LHCN-M2 (cell line): ENCODE measurements around the gene TCF3. TPM values are rescaled to one million over a fixed set of nuclear protein-coding genes. Genes with fewer than 3 reads are reported as not detected.
A peak's percentile ranks its signal among the peaks of the same experiment; 100 is the strongest.
"Not testable (repeated sequence)": the region's sequence is repeated elsewhere in the genome, so short reads cannot be mapped to it uniquely, and the experiment has no call there.

Source experiments
- DNase-seq: peaks from one replicate; pipeline ENCODE4 v3.0.0-alpha.2; 2012; ENCODE audit warnings: low read depth
- polyA plus RNA-seq: library from polyadenylated mRNA; unstranded; fragments of >200 nt; gene quantifications from one replicate; pipeline ENCODE4 v1.2.1, GENCODE V29; 2012; ENCODE audit warnings: missing spikeins
- total RNA-seq: library from RNA; depleted of rRNA; stranded (reverse); fragments of >200 nt; gene quantifications from 2 replicates; pipeline ENCODE4 v1.2.3, GENCODE V29; 2014; rRNA removed

The TCF3 gene
- total RNA-seq: 150 and 183 TPM in 2 replicates
- polyA plus RNA-seq: 78.8 TPM

GRCh38 chr19:1652471-1653299 lies at the start of gene TCF3:
TSS of gene TCF3 (minus strand) at chr19:1652615. CDS start at chr19:1650248, 2,367 bp downstream.
- DNase-seq: peak; percentile 99

GRCh38 chr19:1700733-1701663 lies 48.6 kb upstream of the TCF3 start:
- DNase-seq: no peak

- DNase-seq: no peak
These were observed 47.8 kb upstream of the TCF3 start for GRCh38 chr19:1699998-1700732.

- no peak for DNase-seq
These were observed 47.0 kb upstream of the TCF3 start for GRCh38 chr19:1699386-1699785.

GRCh38 chr19:1698636-1699035 lies 46.2 kb upstream of the TCF3 start:
- DNase-seq: no peak

GRCh38 chr19:1695481-1695880 lies 43.1 kb upstream of the TCF3 start:
- DNase-seq: not testable (repeated sequence)

GRCh38 chr19:1691589-1692290 lies 39.3 kb upstream of the TCF3 start:
- no peak for DNase-seq

- DNase-seq: no peak
These were observed 38.4 kb upstream of the TCF3 start for GRCh38 chr19:1690699-1691307.

- DNase-seq: not testable (repeated sequence)
These were observed 33.4 kb upstream of the TCF3 start for GRCh38 chr19:1685785-1686184.

- DNase-seq: no peak
These were observed 32.6 kb upstream of the TCF3 start for GRCh38 chr19:1685046-1685445.

- no peak for DNase-seq
These were observed 32.1 kb upstream of the TCF3 start for GRCh38 chr19:1684573-1684912.

- DNase-seq: no peak
These were observed 31.6 kb upstream of the TCF3 start for GRCh38 chr19:1683869-1684572.

GRCh38 chr19:1680976-1681375 lies 28.6 kb upstream of the TCF3 start:
- DNase-seq: no peak

GRCh38 chr19:1678073-1678472 lies 25.7 kb upstream of the TCF3 start:
- DNase-seq: no peak

- no peak for DNase-seq
These were observed 24.2 kb upstream of the TCF3 start for GRCh38 chr19:1676351-1677266.

- DNase-seq: no peak
These were observed 23.4 kb upstream of the TCF3 start for GRCh38 chr19:1675633-1676350.

- DNase-seq: no peak
These were observed 21.9 kb upstream of the TCF3 start for GRCh38 chr19:1674293-1674679.

- DNase-seq: peak; percentile 37
These were observed 21.4 kb upstream of the TCF3 start for GRCh38 chr19:1673645-1674292.
